ENCODE results near the gene SLCO2A1.

Gene SLCO2A1

GRCh38 chr3:134018406-134018805, 11.3 kb downstream of the SLCO2A1 start:
- ChIA-PET POLR2A (no interaction called here), CTCF (no interaction called here)
- DNase-seq (ENCODE audit: extremely low spot score), result no peak
- no peak for TF ChIP-seq L3MBTL2 (conservative IDR thresholded peaks at IDR 0.05)
- TF ChIP-seq SP1 (IDR thresholded peaks at IDR 0.05), result no peak
- no peak for TF ChIP-seq CTBP1 (IDR thresholded peaks at IDR 0.05; ENCODE audit: borderline replicate concordance)
- no peak for TF ChIP-seq ARNT (IDR thresholded peaks at IDR 0.05)
- TF ChIP-seq FOXM1 (IDR thresholded peaks at IDR 0.05; ENCODE audit: borderline replicate concordance), result no peak
- no peak for TF ChIP-seq NFRKB (IDR thresholded peaks at IDR 0.05)
- TF ChIP-seq BHLHE40 (IDR thresholded peaks at IDR 0.05; ENCODE audit: borderline replicate concordance), result no peak
- TF ChIP-seq FOXK2 (IDR thresholded peaks at IDR 0.05), result no peak

GRCh38 chr3:134017490-134017889, 12.2 kb downstream of the SLCO2A1 start:
- no peak for TF ChIP-seq LEF1 (IDR thresholded peaks at IDR 0.05; ENCODE audit: borderline replicate concordance)
- no peak for TF ChIP-seq CTBP1 (IDR thresholded peaks at IDR 0.05; ENCODE audit: borderline replicate concordance)
- no peak for TF ChIP-seq SUZ12 (IDR thresholded peaks at IDR 0.05)
- TF ChIP-seq NFRKB (IDR thresholded peaks at IDR 0.05), result no peak
- no peak for TF ChIP-seq TARDBP (IDR thresholded peaks at IDR 0.05)
- TF ChIP-seq HDGF (IDR thresholded peaks at IDR 0.05; ENCODE audit: borderline replicate concordance), result no peak
- no peak for TF ChIP-seq FOXA1 (IDR thresholded peaks at IDR 0.05)
- TF ChIP-seq FOXK2 (IDR thresholded peaks at IDR 0.05), result no peak
- no peak for TF ChIP-seq ELF4 (IDR thresholded peaks at IDR 0.05)
- no peak for TF ChIP-seq PKNOX1 (IDR thresholded peaks at IDR 0.05)
- TF ChIP-seq ZNF384 (IDR thresholded peaks at IDR 0.05), result no peak
- no peak for TF ChIP-seq ARNT (IDR thresholded peaks at IDR 0.05)
- TF ChIP-seq BHLHE40 (IDR thresholded peaks at IDR 0.05; ENCODE audit: borderline replicate concordance), result no peak
- no peak for TF ChIP-seq L3MBTL2 (conservative IDR thresholded peaks at IDR 0.05)
- no peak for TF ChIP-seq FOXM1 (IDR thresholded peaks at IDR 0.05; ENCODE audit: borderline replicate concordance)
- TF ChIP-seq SP1 (IDR thresholded peaks at IDR 0.05), result no peak
- CTCF ChIA-PET, result no interaction called here
- POLR2A ChIA-PET, result no interaction called here
- DNase-seq (ENCODE audit: extremely low spot score), result no peak

GRCh38 chr3:134014270-134014669, 15.5 kb downstream of the SLCO2A1 start:
- ChIA-PET CTCF (no interaction called here), POLR2A (no interaction called here)
- no peak for DNase-seq (ENCODE audit: extremely low spot score)
- TF ChIP-seq FOXA1 (IDR thresholded peaks at IDR 0.05) (no peak), FOXK2 (IDR thresholded peaks at IDR 0.05) (no peak), PKNOX1 (IDR thresholded peaks at IDR 0.05) (no peak), LEF1 (IDR thresholded peaks at IDR 0.05; ENCODE audit: borderline replicate concordance) (no peak), SUZ12 (IDR thresholded peaks at IDR 0.05) (no peak), TARDBP (IDR thresholded peaks at IDR 0.05) (no peak), HDGF (IDR thresholded peaks at IDR 0.05; ENCODE audit: borderline replicate concordance) (no peak), CTBP1 (IDR thresholded peaks at IDR 0.05; ENCODE audit: borderline replicate concordance) (no peak), ELF4 (IDR thresholded peaks at IDR 0.05) (no peak), BHLHE40 (IDR thresholded peaks at IDR 0.05; ENCODE audit: borderline replicate concordance) (no peak), SP1 (IDR thresholded peaks at IDR 0.05) (no peak), ZNF384 (IDR thresholded peaks at IDR 0.05) (no peak), NFRKB (IDR thresholded peaks at IDR 0.05) (no peak), ARNT (IDR thresholded peaks at IDR 0.05) (no peak)

GRCh38 chr3:134013280-134013679, 16.4 kb downstream of the SLCO2A1 start:
- TF ChIP-seq ELF4 (IDR thresholded peaks at IDR 0.05) (no peak), SUZ12 (IDR thresholded peaks at IDR 0.05) (no peak)
- CTCF ChIA-PET, result no interaction called here
- no peak for DNase-seq (ENCODE audit: extremely low spot score)
- POLR2A ChIA-PET, result no interaction called here

GRCh38 chr3:134009345-134010000, 20.3 kb downstream of the SLCO2A1 start:
- CTCF ChIA-PET, result no interaction called here
- TF ChIP-seq LEF1 (IDR thresholded peaks at IDR 0.05; ENCODE audit: borderline replicate concordance), result no peak
- no peak for TF ChIP-seq NFRKB (IDR thresholded peaks at IDR 0.05)
- TF ChIP-seq FOXM1 (IDR thresholded peaks at IDR 0.05; ENCODE audit: borderline replicate concordance), result no peak
- TF ChIP-seq ARNT (IDR thresholded peaks at IDR 0.05), result no peak
- no peak for TF ChIP-seq ZNF384 (IDR thresholded peaks at IDR 0.05)
- POLR2A ChIA-PET, result no interaction called here
- DNase-seq (ENCODE audit: extremely low spot score), result no peak

- DNase-seq (ENCODE audit: extremely low spot score), result no peak
- CTCF ChIA-PET, result no interaction called here
- TF ChIP-seq L3MBTL2 (conservative IDR thresholded peaks at IDR 0.05), result no peak
- no peak for TF ChIP-seq HDGF (IDR thresholded peaks at IDR 0.05; ENCODE audit: borderline replicate concordance)
- no peak for TF ChIP-seq SP1 (IDR thresholded peaks at IDR 0.05)
- TF ChIP-seq CTBP1 (IDR thresholded peaks at IDR 0.05; ENCODE audit: borderline replicate concordance), result no peak
- no peak for TF ChIP-seq FOXM1 (IDR thresholded peaks at IDR 0.05; ENCODE audit: borderline replicate concordance)
- TF ChIP-seq FOXA1 (IDR thresholded peaks at IDR 0.05), result no peak
- no peak for TF ChIP-seq ELF4 (IDR thresholded peaks at IDR 0.05)
- no peak for TF ChIP-seq PKNOX1 (IDR thresholded peaks at IDR 0.05)
- no peak for TF ChIP-seq LEF1 (IDR thresholded peaks at IDR 0.05; ENCODE audit: borderline replicate concordance)
- TF ChIP-seq NFRKB (IDR thresholded peaks at IDR 0.05), result no peak
- no peak for TF ChIP-seq TARDBP (IDR thresholded peaks at IDR 0.05)
- TF ChIP-seq ZNF384 (IDR thresholded peaks at IDR 0.05), result no peak
- TF ChIP-seq SUZ12 (IDR thresholded peaks at IDR 0.05), result no peak
- TF ChIP-seq FOXK2 (IDR thresholded peaks at IDR 0.05), result no peak
- TF ChIP-seq BHLHE40 (IDR thresholded peaks at IDR 0.05; ENCODE audit: borderline replicate concordance), result no peak
- TF ChIP-seq ARNT (IDR thresholded peaks at IDR 0.05), result no peak
- POLR2A ChIA-PET, result no interaction called here
Measured at GRCh38 chr3:134008630-134009156, 21.0 kb downstream of the SLCO2A1 start.

Data from HEK293T (cell line).